Esophagus squamous epithelium (tissue), 5 donors: ENCODE measurements around the gene TTC13. TPM values are rescaled to one million over a fixed set of nuclear protein-coding genes. Genes with fewer than 3 reads are reported as not detected.
"Not testable (repeated sequence)": the region's sequence is repeated elsewhere in the genome, so short reads cannot be mapped to it uniquely, and the experiment has no call there.

Experiments
- DNase-seq: peaks from one replicate; lab custom pipeline; 2025; lab: John Stamatoyannopoulos, UW
- H3K27ac ChIP-seq, 4 donors: fragments of 200-600 bp; sonication (generic); one replicate each; pipeline ENCODE4 v1.5.1; 2016 to 2019; ENCODE audit warnings: mild to moderate bottlenecking in 1 of 4
- H3K27me3 ChIP-seq, 4 donors: fragments of 200-600 bp; sonication (generic); 1 replicate in 3 of 4; 2 replicates in 1 of 4; pipeline versions ENCODE4 v1.5.1 to v1.6.0; 2017 to 2021; ENCODE audit warnings: antibody characterized with exemption in 1 of 4
- H3K36me3 ChIP-seq, 3 donors: fragments of 200-600 bp; sonication (generic); one replicate each; pipeline ENCODE4 v1.5.1; 2016 to 2019
- H3K4me1 ChIP-seq, 3 donors: fragments of 200-600 bp; sonication (generic); one replicate each; pipeline ENCODE4 v1.5.1; 2017 to 2019
- H3K4me3 ChIP-seq, 4 donors: fragments of 200-600 bp; sonication (generic); 1 replicate in 3 of 4; 2 replicates in 1 of 4; pipeline ENCODE4 v1.5.1; 2016 to 2019; ENCODE audit warnings: mild to moderate bottlenecking in 2 of 4, moderate library complexity in 1 of 4
- H3K9me3 ChIP-seq, 3 donors: fragments of 200-600 bp; sonication (generic); one replicate each; pipeline ENCODE4 v1.5.1; 2016 to 2019
- POLR2A ChIP-seq, 4 donors: fragments of 450-650 bp; IDR thresholded peaks; one replicate each; pipeline ENCODE4 v1.6.1; 2017; ENCODE audit warnings: antibody characterized with exemption in 4 of 4, mild to moderate bottlenecking in 4 of 4, moderate library complexity in 3 of 4
- WGBS, 2 donors: methylation state at CpG; one replicate each; pipeline ENCODE4 v1.1.5; 2018; 5-methylcytosine and 5-hydroxymethylcytosine counted together
- intact Hi-C: fragments of 100-400 bp; cut with DNase I; formaldehyde crosslinking; loops from one replicate; pipeline ENCODE4 v1.15.0; 2022
- total RNA-seq, 4 donors: library from RNA; depleted of rRNA; stranded (reverse); fragments of >200 nt; gene quantifications; one replicate each; pipeline ENCODE4 v1.1.0, GENCODE V29; 2016
- TF ChIP-seq, protein P1 (sequence below), 6 experiments: fragments of 450-650 bp in 4 of 6; fragments of 200-600 bp in 2 of 6; sonication (generic) in 2 of 6; IDR thresholded peaks; one replicate each; pipeline ENCODE4 v1.5.1; 2016 to 2019; ENCODE audit warnings: antibody characterized with exemption in 6 of 6, mild to moderate bottlenecking in 4 of 6, moderate library complexity in 4 of 6
- donor health status: DM: yes; HTN: yes; CAD: no.

Gene TTC13
- total RNA-seq, 4 donors from 2014 or later = 7.7 to 18.0 (median 11.3) TPM

DNA sequence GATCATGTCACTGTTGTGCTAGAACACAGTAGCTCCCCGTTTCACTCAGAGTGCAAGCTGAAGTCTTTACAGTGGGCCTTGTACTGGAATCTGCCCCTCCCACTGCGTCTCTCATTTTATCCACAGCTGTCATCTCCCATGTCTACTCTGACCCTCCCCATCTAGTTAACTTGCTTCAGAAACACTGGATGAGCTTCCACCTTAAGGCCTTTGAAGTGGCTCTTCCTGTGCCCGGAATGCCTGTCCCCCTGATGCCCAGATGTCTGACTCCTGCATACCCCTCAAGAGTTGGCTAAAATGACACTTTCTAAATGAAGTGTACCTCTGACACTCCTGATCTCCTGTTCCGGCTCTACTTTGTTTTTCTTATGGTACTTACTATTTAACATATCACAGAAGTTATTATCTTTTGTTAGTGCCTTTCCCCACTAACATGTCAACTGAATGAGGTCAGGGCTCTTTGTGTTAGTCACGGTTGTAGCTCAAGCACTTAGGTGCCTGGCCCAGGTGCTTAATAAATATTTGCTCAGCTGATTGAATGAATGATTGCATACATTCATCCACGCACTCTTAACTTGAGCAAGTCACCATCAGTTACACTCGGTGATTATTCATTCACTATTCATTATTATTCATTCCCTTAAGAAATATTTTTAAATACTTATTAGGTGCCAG lies 13.6 kb upstream of the TTC13 start:
- WGBS, 2 donors = 56 to 69% methylated on average over 7 of the region's 7 CpGs
- peaks cover 0 to 7% (median 0%) of the 10 kb centered on the region in 3 donors for H3K4me1 ChIP-seq
- peaks cover 0 to 75% (median 2%) of the 10 kb centered on the region in 3 donors for H3K36me3 ChIP-seq
- DNase-seq = no peak
- TF ChIP-seq, protein P1, sequence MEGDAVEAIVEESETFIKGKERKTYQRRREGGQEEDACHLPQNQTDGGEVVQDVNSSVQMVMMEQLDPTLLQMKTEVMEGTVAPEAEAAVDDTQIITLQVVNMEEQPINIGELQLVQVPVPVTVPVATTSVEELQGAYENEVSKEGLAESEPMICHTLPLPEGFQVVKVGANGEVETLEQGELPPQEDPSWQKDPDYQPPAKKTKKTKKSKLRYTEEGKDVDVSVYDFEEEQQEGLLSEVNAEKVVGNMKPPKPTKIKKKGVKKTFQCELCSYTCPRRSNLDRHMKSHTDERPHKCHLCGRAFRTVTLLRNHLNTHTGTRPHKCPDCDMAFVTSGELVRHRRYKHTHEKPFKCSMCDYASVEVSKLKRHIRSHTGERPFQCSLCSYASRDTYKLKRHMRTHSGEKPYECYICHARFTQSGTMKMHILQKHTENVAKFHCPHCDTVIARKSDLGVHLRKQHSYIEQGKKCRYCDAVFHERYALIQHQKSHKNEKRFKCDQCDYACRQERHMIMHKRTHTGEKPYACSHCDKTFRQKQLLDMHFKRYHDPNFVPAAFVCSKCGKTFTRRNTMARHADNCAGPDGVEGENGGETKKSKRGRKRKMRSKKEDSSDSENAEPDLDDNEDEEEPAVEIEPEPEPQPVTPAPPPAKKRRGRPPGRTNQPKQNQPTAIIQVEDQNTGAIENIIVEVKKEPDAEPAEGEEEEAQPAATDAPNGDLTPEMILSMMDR (IDR thresholded peaks at IDR 0.05) = no peak
- no peak for TF ChIP-seq POLR2A (IDR thresholded peaks at IDR 0.05)
- H3K4me3 ChIP-seq = no peak overlapping the region
- H3K27me3 ChIP-seq = no peaks in the 10 kb centered on the region
- no peaks in the 10 kb centered on the region for H3K9me3 ChIP-seq
- intact Hi-C loops = no loop called here
- no peak overlapping the region for H3K27ac ChIP-seq

DNA sequence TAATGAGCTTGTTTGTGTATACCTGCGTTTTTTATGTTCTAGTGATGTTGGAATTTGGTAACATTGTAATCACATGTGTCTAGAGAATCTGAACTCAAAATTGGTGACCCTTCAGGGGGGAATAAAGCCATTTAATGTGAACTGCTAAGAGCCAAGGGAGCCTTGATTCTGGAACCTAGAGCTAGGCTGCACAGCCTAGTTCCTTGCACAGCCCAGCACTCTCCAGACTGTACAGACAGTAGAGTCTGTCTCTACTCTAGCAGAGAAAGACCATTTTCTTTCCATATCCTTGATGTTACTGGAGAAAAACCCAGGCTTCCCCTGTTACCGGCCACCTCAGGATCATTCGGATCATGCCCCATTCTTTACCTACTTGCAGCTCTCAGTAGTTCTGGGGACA lies 8.8 kb upstream of the TTC13 start:
- 94 to 96% methylated on average over 3 of the region's 3 CpGs for WGBS, 2 donors
- no peaks in the 10 kb centered on the region for H3K4me1 ChIP-seq
- H3K27ac ChIP-seq = no peak overlapping the region
- TF ChIP-seq, protein P1 (IDR thresholded peaks at IDR 0.05) = no peak
- no peak for TF ChIP-seq POLR2A (IDR thresholded peaks at IDR 0.05)
- H3K27me3 ChIP-seq = no peaks in the 10 kb centered on the region
- intact Hi-C loops = no loop called here
- no peaks in the 10 kb centered on the region for H3K9me3 ChIP-seq
- DNase-seq = no peak
- H3K4me3 ChIP-seq = no peak overlapping the region
- H3K36me3 ChIP-seq = peaks cover 0 to 54% (median 0%) of the 10 kb centered on the region in 3 donors

DNA sequence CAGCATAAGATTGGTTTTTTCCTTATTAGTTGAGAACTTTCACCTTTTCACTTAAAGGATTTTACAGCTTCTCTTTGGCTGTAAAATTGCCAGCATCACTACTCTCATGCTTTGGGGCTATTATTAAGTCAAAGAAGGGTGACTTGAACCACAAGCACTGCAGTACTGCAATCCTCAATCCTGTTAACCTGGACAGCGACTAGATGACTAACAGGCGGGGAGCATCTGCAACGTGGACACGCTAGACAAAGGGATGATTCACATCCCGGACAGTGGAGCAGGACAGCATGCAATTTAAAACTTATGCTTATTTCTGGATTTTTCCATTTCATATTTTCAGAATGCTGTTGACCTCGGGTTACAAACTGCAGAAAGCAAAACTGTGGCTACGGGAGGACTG lies 8.3 kb upstream of the TTC13 start:
- H3K4me3 ChIP-seq = no peak overlapping the region
- intact Hi-C loops = no loop called here
- DNase-seq = no peak
- WGBS, 2 donors = 61 to 86% methylated on average over 7 of the region's 7 CpGs
- TF ChIP-seq POLR2A (IDR thresholded peaks at IDR 0.05) = no peak
- TF ChIP-seq, protein P1 (IDR thresholded peaks at IDR 0.05) = no peak
- no peaks in the 10 kb centered on the region for H3K9me3 ChIP-seq
- H3K27me3 ChIP-seq = no peaks in the 10 kb centered on the region
- no peaks in the 10 kb centered on the region for H3K4me1 ChIP-seq
- H3K27ac ChIP-seq = no peak overlapping the region
- peaks cover 0 to 49% (median 0%) of the 10 kb centered on the region in 3 donors for H3K36me3 ChIP-seq

DNA sequence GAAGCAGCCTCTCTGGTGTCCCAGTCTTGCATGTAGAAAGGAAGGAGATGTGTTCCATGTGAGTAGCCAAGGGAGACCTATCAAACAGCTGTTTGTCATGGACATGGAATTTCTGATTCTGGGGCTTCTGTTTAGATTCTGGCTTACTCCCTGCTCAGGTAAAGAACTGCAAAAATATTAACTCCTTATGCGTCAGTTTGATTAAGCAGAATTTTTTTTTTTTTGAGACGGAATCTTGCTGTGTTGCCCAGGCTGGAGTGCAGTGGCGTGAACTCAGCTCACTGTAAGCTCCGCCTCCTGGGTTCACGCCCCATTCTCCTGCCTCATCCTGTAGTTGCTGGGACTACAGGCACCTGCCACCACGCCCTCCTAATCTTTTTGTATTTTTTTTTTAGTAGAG lies 7.0 kb upstream of the TTC13 start:
- no peaks in the 10 kb centered on the region for H3K27me3 ChIP-seq
- H3K4me3 ChIP-seq = no peak overlapping the region
- DNase-seq = no peak
- WGBS, 2 donors = 94 to 99% methylated on average over 6 of the region's 6 CpGs
- H3K9me3 ChIP-seq = no peaks in the 10 kb centered on the region
- no peak overlapping the region for H3K27ac ChIP-seq
- intact Hi-C loops = no loop called here
- TF ChIP-seq, protein P1 (IDR thresholded peaks at IDR 0.05) = no peak
- TF ChIP-seq POLR2A (IDR thresholded peaks at IDR 0.05) = no peak
- H3K36me3 ChIP-seq = peaks cover 0 to 49% (median 0%) of the 10 kb centered on the region in 3 donors
- no peaks in the 10 kb centered on the region for H3K4me1 ChIP-seq

DNA sequence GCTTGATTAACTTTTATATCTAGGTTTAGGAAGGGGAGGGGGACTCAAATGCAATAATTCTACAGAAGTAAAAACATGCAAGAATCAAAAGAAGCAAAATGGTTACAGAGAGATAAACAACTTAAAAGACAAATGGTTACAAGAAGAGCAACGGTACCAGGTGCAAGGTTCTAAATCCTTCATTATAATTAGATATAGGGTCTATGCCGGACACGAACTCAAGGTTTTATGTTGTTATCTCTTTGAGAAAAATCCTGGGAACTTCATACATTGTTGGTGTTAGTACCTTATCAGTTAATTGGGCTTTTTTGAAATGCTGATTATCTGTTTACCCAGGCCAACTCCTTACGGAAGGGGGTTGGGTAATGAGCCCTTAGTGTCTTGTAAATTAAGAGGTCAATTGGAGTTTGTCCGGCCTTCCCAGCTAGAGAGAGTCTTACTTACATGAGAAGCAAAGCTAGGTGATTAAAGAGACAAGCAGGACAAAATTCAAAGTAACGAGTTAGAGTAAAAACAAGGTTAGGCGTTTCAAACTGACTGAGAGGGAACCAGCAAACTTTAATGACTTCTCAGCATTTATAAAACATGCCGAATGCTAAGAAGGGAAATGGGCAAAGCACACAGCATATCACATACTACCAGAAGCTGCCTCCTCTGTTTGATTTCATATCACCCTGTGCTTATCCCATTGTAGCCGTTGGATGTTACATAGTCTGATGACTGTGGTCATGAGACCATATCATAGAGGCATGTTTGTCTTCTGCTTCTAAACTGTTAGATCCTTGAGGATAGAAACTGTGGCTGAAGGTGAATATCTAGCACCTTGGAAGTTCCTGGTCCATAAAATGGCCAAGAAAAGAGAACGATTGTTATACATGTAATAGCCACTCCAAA lies 6.2 kb upstream of the TTC13 start:
- intact Hi-C loops, H3K9me3 ChIP-seq, H3K27ac ChIP-seq, H3K27me3 ChIP-seq, H3K4me1 ChIP-seq, DNase-seq, H3K4me3 ChIP-seq: not testable (repeated sequence)
- WGBS, 2 donors = 78 to 85% methylated on average over 10 of the region's 10 CpGs
- peaks cover 0 to 41% (median 0%) of the 10 kb centered on the region in 3 donors for H3K36me3 ChIP-seq
